NCI-H2107 (cell line): Measurements from ENCODE around the gene KCNK7.

Experiments
- DNase-seq: peaks from one replicate; lab custom pipeline; 2025; lab: John Stamatoyannopoulos, UW

The KCNK7 gene

GRCh38 chr11:65586676-65587075 is 8.9 kb downstream of the KCNK7 start:
- no peak for DNase-seq

GRCh38 chr11:65586247-65586630 is 9.4 kb downstream of the KCNK7 start:
- no peak for DNase-seq

GRCh38 chr11:65585396-65586246 is 10.0 kb downstream of the KCNK7 start:
- no peak for DNase-seq

GRCh38 chr11:65584723-65585171 is 10.9 kb downstream of the KCNK7 start:
- DNase-seq: no peak

DNA sequence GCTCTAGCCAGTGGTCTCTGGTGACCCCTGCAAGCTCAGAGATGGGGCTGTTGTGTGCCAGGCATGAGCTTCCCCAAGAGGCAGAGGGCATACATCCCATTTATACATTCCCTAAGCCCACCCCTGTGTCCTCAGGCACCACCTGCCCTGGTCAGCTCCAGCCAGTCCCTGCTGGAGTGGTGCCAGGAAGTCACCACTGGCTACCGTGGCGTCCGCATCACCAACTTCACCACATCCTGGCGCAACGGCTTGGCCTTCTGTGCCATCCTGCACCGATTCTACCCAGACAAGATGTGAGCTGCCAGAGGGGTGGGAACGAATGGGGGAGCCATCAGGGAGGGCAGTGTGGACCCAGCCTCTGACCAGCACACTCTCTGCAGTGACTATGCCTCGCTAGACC is 11.5 kb downstream of the KCNK7 start:
- no peak for DNase-seq

DNA sequence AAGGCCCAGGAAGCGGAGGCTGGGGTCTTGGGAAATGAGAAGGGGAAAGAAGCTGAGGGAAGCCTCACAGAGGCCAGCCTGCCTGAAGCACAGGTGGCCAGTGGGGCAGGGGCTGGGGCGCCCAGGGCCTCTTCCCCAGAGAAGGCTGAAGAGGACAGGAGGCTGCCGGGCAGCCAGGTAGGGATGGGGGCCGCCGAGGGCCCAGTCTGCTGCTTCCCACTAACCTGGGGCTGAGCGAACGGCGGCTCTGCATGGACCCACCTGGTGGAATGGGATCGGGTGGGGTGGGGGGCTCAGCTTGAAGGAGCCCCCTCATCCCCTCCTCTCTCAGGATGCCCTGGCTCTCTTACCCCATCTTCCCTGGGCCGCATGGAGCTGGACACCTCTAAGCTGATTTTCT is 12.0 kb downstream of the KCNK7 start:
- no peak for DNase-seq

DNA sequence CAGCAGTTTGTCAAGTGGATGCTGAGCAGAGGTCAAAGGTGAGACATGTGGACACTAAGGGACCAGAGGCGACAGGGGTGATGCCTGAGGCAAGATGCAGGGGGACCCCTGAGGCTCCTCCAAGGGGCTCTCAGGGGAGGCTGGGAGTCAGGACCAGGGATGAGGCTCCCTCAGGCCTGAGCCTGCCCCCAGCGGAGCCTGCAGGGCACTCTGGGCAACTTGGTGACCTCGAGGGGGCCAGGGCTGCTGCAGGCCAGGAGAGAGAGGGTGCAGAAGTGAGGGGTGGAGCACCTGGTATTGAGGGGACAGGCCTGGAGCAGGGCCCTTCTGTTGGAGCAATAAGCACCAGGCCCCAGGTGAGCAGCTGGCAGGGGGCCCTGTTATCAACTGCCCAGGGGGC is 13.7 kb downstream of the KCNK7 start:
- DNase-seq: no peak

DNA sequence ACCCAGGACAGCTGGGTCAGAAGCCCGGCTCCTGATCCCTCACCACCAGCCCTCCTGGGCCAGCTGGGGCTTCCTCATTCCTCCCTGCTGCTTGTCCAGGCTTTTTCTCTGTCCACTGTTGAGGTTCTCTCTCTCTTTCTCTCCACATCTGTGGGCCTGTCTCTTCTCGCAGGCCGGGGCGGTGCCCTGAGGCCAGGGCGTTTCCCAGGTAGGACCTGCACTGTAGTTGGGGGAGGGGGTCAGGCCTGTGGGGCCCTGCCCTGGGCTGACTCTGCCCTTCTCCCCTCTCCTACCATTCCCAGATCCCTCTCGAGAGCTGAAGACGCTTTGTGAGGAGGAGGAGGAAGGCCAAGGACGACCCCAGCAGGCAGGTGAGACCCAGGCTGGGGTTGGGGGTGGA is 14.8 kb downstream of the KCNK7 start:
- no peak for DNase-seq

DNA sequence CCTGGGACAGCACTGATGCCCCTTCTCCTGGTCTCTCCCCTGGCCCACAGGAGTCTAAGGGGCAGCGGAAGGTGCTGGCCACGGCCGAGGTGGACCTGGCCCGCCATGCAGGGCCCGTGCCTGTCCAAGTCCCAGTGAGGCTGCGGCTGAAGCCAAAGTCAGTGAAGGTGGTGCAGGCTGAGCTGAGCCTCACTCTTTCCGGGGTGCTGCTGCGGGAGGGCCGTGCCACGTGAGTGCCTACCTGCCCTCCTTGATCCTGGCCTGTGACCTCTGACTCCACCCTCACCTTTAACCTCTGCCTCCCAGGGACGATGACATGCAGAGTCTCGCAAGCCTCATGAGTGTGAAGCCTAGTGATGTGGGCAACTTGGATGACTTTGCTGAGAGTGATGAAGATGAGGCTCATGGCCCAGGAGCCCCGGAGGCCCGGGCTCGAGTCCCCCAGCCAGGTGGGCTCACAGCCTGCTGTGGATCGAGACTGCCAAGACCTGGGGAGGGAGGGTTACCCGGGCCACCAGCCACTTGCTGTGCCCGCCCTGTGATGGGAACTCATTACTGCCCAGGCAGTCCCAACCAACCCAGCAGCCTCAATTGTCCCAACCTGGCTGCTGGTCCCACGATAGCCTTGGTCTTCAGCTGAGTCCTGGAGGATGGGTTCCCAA is 15.4 kb downstream of the KCNK7 start:
- no peak for DNase-seq

- DNase-seq: no peak
Measured at GRCh38 chr11:65579291-65579690, 16.3 kb downstream of the KCNK7 start.

DNA sequence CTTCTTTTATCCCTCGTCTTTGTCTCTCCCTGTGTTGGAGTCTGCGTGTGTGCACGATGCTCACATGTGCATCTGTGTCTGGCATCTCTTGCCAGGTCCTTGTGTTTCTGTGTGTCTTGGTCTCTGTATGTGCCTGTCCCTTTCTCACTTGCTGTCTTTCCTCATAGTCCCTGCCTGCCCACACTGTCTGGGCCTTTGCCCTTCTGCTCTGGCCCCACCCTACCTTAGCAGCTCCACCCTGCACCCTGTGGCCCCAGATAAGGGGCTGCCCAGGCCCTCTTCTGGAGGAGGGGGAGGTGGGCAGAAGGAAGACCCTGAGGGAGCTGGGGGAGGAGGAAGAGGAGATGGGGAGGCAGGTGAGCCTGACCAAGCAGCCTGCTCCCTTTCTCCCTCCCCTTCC is 16.9 kb downstream of the KCNK7 start:
- DNase-seq: no peak

DNA sequence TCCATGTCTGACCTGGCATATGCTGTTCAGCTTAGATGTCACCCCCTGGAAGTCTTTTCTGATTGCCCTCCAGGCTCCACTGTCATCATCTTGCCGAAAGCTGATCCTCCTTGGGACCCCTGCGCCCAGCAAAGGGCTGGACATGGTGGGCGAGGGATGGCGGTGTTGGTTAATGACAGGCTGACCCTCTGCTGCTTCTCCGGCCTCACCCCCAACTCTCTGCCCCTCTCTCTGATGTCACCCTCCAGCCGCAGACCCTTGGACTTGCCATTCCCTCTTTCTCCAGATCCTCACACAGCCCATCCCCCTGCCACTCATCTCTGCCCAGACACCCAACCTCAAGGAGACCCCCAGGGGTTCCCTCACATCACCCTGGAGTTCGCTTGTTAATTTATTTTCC is 17.5 kb downstream of the KCNK7 start:
- no peak for DNase-seq

GRCh38 chr11:65577756-65578109 is 17.9 kb downstream of the KCNK7 start:
- DNase-seq: no peak

- no peak for DNase-seq
Measured at GRCh38 chr11:65576867-65577755, 18.5 kb downstream of the KCNK7 start.

DNA sequence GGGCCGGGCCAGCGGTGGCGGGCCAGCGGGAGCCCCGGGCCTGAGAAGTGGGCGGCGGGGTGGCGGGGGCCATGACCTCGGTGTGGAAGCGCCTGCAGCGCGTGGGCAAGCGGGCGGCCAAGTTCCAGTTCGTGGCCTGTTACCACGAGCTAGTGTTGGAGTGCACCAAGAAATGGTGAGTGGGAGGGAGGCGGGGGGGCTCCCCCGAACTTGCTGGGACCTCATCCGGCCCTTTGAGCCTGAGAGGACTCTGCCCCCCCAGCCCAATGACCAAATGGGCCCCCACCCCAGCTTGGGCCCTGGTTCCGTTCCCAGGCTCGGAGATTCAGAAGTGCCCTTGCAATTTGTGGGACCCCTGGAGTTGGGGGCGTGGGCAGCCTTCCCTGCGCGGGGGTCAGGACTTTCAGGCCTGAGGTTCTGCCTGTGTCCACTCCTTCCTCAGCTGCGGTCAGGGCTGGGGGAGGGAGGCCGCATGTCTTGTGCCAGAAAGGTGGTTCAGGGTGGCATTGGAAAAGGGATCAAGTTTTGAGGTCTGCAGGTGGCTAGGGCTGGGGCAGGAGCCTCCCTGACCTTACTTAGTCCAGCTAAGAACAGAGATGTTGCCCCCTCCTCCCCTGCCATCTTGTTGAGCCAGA is 19.3 kb downstream of the KCNK7 start:
- DNase-seq: no peak

DNA sequence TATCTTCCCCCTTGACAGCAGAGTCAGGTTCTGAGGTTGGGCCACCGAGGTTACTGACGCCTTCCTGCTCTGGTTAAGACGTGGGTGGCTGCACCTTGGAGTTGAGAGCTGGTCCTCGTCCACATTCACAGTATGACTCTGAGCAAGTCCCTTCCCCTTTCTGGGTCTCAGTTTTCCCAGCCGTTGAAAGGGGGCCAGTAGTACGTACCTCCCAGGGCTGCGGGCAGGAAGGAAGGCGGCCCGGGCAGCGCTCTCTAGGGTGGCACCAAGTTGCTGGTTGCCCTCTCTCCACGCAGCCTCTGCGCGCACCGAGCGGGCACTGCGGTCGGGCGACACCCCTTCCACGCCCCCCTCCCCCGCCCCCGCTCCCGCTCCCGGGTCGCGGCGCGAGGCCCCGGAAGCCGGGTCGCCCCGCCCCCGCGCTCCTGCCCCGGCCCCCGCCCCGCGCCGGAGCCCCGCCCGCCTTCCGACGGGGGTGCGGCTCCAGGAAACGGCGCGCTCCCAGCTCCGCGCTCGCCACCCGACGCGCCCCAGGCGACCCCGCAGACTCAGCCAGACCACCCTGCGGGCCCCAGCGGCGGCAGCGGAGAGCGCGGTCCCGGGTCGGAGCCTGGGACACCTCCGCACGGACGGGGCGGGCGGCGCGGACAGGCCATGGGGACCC is 19.9 kb downstream of the KCNK7 start, which contains the start of gene EHBP1L1:
Gene EHBP1L1 (plus strand): TSS at position 486 of the 664 bp plus-strand sequence. CDS start 250 bp downstream, outside the sequence.
- DNase-seq: no peak

DNA sequence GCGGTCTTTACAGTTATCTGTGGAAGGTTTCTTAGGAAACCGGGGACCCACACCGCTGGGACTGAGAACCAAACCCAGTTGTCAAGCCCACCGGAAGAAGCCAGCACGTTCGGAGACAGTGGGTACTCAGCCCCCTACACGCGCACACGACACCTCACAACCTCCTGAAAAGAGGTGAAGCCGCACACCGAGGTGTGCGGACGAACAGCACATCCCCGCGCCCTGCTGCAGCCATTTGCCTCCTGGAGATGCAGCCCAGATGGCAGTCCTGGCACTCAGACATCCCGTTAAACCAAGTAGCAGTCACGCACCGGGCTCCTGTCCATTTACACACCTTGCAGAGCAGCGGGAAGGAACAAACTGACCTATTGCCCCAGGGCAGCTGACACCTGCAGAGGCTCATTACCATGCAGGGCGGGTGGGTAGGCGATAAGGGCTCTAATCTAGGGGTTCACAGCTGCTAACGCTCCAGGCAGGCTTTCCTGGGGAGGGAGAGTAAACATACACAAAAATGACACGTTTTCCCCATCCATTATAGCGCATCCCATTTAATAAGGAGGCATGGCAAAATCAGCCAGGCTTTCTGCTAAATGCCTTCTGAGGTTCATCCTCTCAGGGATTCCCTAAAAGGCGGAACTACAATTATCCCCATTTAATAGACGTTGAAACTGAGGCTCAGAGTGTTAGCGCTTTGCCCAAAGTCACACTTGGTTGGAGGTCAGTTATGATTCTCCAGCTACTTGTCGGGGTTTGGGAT is 20.6 kb downstream of the KCNK7 start:
- DNase-seq: no peak

DNA sequence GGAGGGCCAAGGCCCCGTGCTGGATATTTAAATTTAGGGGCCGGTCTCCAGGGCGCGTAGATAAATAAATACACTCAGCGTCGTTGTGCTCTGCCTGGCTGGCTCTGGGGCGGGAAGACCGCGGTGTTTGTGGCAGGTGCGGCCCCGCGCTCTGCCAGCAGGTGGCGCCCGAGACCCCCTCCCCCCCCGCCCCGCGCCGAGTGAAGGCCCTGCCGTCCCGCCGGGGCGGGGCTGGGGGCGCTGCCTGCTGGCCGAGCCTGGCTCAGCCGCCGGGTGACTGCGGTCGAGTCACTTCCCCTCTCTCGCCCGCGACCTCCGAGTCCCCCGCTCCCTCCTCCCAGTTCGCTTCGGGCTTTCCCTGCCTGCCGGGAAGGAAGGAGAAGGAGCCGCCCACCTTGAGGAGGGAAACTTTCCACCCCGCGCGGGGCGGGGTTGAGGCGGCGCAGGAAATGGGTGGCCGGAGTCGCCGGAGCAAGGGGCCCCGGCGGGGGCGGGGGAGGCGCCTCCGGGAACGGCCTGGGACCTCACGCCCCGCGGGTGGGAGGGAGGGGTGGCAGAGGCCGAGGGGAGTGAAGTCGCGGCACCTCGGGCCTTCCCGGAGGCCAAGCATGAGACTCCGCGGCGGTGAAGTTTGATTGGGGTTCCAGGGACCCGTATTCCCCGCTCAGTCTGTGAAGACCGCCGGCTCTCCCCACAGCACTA is 21.3 kb downstream of the KCNK7 start:
- DNase-seq: peak; percentile 55

- no peak for DNase-seq
Measured at GRCh38 chr11:65573391-65574079, 22.1 kb downstream of the KCNK7 start.
